ENCODE measurements around the gene SH3BGR.
A peak's percentile ranks its signal among the peaks of the same experiment; 100 is the strongest.
"Not testable (repeated sequence)": the region's sequence is repeated elsewhere in the genome, so short reads cannot be mapped to it uniquely, and the experiment has no call there.

The SH3BGR gene

DNA sequence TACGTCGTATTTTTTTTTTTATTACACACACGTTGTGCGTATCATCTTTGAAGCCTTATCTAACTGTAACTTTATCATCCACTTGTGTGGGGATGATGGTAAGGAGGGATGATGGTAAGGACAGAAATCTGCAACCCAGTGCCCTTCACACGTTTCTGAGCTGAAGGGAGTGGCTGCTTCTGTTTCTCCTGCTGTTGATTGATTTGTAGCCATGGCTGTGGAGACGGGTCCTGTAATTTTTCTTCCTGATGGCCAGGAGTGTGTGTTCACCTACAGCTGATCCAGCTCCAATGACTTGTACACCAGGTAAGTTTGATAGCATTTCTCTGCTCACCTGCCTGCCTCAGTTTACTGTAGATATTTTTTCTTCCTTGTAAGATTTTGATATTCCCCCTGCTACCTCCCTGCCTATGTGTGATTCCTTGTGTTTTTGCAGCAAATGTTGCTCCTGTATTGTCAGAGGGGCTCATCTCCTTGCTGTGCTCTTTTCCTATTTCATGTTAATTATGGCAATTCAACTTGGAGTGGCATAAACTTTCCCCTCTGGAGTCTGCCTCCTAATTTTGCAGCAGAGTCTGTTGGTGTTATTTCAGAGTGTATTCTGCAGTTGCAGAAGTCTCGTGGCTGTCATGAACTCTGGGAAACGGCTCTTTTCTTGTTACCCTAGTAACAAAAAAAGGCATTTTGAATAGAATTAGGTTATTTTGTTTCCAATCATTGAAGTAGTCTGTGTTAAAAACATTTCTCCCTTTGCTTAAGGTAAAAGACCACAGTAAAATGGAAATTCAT lies 64.1 kb downstream of the SH3BGR start:
- no peak for DNase-seq (ENCODE audit: low read depth)

DNA sequence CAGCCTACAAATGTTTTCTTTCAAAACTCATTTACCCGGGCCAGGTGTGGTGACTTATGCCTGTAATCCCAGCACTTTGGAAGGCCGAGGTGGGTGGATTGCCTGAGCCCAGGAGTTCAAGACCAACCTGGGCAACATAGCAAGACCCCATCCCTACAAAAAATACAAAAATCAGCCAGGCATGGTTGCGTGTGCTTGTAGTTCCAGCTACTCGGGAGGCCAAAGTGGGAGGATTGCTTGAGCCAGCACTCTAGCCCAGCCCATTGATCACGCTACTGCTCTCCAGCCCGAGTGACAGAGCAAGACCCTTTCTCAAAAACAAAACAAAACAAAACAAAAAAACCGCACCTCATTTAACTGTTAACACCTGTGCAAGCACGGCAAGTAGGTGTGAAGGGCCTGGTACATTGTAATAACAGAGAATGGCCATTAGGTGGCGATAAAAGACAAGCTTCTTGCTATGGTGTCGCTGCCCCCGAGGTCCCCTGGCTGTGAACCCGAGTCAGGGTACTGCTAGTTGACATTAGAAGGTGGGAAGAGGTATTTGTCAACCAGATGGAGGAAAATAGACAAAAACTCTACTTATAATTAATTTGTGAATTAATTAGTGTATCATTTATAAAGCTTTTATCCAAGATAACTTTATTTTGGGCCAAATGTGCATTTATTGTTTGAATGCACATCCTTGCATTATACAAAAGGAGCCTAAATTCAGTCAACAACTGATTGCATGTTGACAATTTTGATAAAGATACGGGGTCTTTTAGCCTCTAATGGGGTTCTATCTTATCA lies 66.5 kb downstream of the SH3BGR start:
- DNase-seq (ENCODE audit: low read depth): peak; percentile 74

DNA sequence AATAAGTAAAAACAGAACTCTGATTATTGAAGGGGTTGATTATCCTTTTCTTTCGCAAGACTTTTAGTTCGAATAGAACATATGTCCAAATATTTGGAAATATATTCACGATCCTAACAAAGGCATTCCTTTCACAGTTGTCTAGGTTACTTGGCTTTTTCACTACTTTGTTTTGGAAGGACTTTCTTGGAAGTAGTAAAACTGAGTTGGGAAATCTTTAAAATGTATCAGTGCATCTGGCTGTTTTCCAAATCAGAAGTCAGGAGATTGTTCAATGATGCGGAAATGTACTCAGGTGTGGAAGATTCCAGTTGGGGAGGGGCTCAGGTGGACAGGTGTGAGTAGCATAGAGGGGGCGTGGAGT lies 67.1 kb downstream of the SH3BGR start:
- DNase-seq (ENCODE audit: low read depth): no peak

DNA sequence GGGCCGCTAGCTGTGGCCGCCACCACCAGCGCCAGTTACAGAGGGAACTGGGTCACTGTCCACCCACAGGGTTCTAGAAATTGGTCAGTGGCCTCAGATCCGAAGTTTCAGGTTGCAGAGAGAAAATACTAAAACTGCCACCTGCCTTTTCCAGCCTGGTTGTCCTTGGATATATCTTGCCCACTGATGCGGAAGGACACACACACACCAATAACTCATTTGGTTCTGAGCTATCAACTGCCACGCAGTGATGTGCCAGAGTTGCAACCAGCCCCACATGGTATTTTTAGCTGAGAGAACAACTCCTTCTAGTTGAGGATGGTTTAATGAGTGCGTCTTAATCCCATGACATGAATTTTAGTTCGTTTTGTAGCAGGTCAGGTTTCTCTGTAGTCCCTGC lies 68.1 kb downstream of the SH3BGR start:
- DNase-seq (ENCODE audit: low read depth): no peak

DNA sequence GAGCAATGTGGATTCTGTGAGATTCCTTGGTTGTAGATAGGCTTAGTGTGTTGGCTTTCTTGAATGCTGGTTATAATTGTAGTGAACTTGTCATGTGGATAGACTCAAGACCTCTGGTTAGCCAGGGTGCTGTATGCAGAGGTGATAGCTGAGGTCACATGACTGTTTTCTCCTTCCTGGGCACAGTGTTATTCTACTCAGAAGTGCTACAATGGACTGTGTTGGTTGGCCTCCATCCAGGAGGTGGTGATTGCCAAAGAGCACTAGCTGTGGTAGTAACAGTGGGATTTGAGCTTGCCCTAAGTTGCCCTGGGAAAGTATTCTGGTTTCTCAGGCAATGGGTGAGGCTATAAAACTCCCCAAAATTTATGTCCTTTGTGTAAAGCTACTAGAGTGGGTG lies 71.6 kb downstream of the SH3BGR start:
- no peak for DNase-seq (ENCODE audit: low read depth)

DNA sequence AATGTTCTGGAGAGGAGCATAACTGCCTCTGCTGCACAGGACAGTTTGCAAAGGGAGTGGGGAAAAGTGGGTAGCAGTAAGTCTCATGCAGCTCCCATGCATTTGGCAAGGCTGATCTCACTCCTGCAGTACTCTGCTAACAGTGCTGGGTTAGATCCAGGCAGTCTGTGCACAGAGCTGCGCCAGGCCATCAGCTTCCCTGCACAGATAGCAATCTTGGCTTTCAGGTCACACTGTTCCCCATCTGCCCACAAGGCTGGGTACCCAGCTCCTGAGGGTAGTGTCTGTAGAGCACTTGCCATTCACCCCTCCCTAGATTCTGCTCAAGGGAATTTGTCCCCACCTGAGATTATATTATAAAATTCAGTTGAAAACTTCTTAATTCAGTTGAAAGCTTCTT lies 72.1 kb downstream of the SH3BGR start:
- DNase-seq (ENCODE audit: low read depth): no peak

DNA sequence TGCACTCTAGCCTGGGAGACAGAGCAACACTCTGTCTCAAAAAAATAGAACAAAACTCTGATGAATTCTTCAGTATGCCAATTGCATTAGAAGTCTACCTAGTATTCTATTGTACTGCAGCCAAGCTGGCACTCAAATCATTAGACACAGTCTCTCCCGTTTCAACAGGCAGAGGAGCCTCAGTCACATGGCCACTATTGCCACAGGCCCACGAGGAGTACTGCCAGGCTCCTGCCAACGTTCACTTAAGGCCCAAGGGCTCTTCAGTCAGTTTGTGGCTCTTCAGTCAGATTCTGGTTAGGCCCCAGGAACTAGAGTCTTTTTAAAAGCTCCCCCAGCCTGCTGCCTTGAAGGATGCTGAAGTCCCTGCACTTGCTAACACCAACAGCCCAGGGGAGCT lies 73.4 kb downstream of the SH3BGR start:
- no peak for DNase-seq (ENCODE audit: low read depth)

DNA sequence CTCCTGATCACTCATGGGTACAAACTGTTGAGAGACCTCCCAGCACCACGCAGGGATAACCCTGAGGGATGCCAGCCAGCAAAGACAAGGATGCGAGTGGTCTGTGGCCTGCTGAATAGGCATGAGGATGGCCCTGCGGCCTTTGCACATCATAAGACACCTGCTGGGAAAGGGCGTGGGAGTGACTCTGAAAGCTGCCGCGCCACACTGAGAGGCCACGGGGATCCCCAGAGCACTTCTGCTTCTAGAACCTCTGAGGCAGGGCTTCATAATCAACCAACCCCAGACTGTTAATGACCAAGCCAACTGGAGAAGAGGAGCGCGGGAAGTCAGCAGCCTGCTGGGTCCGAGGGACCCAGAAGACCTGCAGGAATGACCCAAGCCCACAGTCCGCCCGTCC lies 73.8 kb downstream of the SH3BGR start:
- DNase-seq (ENCODE audit: low read depth): no peak

DNA sequence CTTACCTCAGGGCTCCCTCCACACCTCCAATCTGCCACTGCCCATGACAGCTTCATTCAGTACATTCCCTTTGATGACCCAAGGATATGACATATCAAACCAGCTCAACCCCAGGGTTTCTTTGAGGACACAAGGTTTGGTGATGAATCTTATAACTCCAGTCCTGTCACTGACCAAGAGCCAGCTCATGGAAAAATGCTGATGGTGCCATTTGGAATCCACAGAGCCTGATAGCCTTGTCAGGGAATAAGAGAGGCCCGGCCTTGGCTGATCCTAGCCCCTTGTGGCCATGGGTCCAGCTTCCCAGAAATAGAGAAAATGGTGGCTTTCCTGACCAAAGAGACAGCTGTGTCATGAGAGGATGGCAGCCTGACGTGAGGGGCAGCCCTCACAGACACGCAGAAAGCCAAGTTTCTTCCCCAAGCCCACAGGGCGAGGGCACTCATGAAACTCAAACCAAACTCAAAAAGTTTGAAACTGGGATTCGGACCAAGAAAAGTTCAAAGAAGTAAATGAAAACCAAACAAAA lies 75.4 kb downstream of the SH3BGR start:
- DNase-seq (ENCODE audit: low read depth): no peak

DNA sequence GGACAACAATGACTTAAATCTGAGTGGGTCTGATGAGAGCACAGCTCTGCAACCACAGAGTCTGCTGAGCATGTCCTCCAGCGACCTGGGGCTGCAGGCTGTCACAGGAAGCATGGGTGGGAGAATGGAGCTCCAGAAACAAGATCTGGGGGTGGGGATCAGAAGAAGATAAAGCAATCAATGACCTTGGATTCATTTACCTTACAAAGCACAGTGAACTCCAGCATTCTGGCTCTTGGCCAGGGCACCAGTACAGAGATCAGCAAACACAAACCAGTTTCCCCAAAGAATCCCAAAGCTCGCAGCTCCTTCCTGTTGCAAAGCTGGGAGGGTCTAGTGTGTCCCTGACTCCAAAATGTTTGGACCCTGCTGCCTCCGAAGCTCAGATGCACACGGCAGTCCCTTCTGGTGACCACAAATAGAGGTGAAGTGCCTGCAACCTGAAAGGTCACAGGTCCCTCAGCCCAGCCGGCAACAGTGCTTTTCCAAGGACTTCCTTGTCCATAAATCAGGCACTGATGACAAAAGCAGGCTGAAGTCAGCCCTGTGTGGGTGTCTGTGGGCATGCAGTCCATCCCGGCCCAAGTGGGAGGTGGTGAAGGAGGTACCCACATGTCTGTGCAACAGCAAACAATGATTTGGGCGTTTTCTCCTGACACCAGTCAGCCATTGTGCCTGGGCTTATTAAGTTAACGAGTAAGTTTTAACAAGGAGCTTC lies 76.1 kb downstream of the SH3BGR start:
- DNase-seq (ENCODE audit: low read depth): no peak

DNA sequence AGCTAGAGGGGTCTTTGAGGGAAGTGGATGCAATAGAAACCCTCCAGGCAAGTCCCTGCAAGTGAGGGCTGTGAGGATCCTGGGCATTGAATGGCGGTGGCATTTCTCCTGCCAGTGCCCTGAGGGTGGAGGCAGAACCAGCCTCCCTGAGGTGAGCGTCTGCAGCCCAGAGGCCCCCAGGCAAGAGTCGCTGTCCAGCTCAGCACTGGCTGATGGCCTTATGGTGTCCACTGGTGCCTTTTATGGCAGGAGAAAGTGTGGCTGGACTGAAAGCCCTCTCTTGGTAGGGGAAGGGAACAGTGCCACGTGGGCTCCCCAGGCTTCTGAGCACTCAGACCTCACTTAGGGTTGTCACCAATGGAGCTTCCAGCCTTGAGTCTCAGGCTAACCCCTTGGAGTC lies 77.3 kb downstream of the SH3BGR start:
- no peak for DNase-seq (ENCODE audit: low read depth)

DNA sequence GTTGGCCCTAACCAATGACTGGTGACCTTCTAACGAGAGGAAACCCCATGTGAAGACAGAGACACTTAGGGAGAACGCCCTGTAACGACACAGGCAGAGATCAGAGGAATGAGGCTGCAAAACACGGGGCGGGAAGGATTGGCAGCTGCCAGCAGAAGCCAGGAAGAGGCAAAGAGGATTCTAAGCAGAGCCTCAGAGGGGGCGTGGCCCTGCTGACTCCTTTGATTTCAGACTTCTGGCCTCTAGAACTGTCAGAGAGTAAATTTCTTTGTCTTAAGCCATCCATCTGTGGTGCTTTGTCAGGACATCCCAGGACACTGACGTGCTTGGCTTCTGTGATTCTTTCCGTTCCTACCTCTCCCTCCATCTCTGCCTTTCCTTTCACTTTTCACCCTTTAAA lies 79.3 kb downstream of the SH3BGR start:
- DNase-seq (ENCODE audit: low read depth): no peak

DNA sequence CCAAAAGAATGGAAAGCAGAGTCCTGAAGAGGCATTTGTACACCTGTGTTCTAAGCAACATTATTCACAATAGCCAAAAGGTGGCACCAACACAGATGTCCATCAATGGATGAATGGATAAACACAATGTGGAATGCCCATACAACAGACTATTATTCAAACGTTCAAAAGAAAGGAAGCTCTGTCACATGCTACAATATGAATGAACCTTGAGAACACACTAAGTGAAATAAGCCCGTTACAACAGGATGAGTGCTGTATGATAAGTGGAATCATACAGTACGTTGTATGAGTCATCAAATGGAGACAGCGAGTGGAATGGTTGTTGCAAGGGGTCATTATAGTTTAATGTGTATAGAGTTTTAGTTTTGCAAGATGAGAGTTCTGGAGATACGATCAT lies 80.1 kb downstream of the SH3BGR start:
- no peak for DNase-seq (ENCODE audit: low read depth)

DNA sequence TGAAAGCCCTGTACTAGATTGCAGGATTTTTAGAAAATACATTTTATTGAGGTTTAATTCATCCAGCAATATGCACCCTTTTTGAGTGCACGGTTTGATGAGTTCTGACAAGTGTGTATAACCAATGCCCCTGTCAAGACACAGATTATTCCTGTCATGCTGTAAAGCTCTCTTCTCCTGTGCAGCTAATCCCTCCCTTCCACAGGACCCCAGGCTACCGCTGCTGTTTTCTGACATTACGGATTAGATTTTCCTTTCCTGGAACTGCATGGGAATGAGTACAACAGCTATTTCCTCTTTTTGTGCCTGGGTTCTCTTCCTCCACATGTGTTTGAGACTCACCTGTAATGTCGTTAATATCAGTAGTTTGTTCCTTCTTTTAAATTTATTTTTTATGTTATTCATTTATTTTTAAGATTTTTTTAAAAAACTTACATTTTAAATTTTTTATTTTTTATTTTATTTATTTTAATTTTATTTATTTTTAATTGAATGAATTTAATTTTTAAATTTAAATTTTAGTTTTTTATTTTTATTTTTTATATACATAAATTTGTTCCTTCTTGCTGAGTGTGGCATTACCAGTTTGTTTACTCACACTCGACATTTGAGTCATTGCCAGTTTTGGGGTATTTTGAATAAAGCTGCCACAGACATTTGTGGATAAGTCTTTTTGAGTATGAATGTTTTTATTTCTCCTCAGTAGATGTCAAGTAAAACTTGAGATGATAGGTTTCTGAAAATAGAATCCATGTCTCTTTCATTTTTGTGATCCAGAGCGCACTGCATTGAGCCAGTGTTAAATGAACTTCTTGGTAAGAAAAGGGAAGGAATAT lies 82.0 kb downstream of the SH3BGR start:
- no peak for DNase-seq (ENCODE audit: low read depth)

DNA sequence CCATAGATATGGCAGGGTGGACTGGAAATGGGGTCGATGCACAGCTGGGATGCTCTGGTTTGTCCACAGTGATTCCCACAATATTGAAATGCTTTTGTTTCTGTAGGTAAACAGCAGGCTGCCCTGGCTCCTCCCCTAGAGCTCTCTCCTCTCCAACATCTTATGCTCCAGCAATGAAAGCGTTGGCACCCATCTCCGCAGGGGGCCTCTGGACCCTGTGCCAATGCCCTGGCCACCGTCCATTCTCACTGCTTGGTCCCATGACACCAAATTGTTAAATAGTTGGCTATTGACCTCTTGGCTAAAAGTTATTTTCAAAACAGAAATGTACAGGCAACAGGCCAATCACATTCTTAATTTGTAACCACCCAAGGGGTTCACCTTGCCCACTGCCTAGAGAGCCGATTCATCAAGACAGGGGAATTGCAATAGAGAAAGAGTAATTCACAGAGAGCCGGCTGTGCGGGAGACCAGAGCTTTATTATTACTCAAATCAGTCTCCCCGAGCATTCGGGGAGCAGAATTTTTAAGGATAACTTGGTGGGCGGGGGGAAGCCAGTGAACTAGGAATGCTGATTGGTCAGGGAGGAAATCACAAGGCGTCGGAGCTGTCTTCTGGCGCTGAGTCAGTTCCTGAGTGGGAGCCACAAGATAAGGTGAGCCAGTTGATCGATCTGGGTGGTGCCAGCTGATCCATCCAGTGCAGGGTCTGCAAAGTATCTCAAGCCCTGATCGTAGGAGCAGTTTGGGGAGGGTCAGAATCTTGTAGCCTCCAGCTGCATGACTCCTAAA lies 84.1 kb downstream of the SH3BGR start:
- DNase-seq (ENCODE audit: low read depth): no peak

DNA sequence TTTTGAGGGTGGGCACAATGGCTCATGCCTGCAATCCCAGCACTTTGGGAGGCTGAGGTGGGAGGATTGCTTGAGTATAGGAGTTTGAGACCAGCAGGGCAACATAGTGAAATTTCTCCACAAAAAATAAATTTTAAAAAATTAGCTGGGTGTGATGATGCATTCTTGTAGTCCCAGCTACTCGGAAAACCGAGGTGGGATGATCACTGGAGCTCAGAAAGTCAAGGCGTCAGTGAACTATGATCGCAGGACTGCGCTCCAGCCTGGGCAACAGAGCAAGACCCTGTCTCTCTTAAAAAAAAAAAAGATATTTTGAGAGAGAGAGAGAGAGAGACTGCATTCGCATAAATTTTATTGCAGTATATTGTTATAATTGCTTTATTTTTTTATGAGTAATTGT lies 85.1 kb downstream of the SH3BGR start:
- no peak for DNase-seq (ENCODE audit: low read depth)

DNA sequence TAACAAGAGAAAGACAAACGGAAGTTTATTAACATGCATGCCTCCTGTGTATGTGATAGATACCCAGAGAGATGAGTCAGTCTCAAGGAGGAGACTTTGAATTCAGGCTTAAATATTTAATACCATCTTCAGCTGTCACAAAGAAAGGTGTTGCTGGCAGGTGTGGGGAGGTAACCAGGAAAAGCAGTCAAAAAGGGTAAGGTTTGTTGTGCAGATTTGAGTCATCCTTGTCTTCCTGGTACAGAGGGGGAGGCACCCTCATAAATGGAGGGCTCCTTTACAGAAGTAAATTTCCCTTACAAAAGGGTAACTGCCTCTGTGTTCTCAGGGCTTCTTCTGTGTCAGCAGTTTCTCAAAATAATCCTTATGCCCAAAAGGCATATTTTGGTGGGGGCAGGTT lies 85.8 kb downstream of the SH3BGR start:
- no peak for DNase-seq (ENCODE audit: low read depth)

DNA sequence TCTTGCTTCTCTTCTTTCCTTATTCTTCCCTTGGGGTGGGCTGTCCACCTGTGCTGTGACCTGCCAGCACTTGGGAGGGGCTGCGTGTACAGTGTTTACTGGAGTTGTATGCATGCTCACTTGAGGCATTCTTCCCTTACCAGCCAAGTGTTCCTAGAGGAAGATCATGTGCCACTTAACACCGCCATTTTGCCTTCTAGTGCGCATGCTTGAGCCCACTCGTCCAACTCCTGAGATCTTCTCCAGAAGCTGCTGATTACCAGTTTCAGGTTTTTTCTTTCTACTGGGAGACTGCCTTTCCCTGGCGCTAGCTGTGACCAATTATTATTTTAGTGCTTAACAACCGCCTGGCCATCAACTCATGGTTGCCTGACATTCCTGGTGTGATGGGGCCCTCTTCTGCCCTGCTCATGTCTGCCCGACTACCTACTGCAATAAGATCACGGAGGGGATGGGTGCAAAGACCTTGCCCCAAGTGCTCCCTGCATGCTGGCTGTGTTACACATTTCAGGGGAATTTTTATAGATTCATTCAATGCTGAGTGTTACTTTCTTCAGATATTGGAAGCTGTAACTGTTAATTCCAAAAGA lies 86.8 kb downstream of the SH3BGR start:
- DNase-seq (ENCODE audit: low read depth): no peak

DNA sequence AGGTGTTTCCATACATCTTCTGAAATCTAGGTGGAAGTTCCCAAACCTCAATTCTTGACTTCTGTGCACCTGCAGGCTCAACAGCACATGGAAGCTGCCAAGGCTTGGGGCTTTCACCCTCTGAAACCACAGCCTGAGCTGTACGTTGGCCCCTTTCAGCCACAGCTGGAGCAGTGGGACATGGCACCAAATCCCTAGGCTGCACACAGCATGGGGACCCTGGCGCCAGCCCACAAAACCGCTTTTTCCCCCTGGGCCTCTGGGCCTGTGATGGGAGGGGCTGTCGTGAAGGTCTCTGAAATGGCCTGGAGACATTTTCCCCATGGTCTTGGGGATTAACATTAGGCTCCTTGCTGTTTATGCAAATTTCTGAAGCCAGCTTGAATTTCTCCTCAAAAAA lies 88.6 kb downstream of the SH3BGR start:
- DNase-seq (ENCODE audit: low read depth): not testable (repeated sequence)

DNA sequence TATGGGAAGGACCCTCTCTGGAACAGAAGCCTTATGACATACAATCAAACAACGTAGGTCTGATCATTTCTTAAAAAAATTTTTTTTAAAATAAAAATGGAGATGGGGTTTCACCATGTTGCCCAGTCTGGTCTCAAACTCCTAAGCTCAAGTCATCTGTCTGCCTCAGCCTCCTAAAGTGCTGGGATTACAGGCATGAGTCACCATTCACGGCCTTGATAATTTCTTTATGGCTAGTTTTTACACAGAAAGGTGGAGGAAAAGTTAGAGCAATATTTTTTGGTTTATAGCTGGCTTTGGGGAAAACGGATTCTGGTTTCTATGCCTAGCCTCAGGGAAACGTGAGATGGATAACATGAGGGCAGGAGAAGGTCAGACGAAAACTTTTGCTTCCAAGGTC lies 91.0 kb downstream of the SH3BGR start:
- DNase-seq (ENCODE audit: low read depth): no peak

DNA sequence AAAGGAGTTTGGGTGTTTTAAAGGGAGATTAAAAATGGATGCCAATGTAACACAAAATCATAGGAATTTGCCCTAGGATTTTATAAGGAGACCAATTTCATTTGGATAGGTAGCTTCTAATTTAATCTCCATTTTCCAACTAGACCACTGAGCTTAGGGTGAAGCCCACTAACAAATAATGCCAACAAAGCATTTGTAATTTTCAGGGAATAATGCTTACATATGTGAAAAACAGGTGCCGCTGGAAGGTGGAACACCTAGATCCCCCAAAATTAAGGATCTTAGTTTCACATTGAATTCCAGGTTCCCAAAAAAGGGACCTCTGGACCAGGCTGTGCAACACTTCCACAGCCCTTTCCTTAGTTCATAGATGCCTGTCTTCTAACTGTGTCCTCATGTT lies 94.8 kb downstream of the SH3BGR start:
- DNase-seq (ENCODE audit: low read depth): no peak

All from ELR (cell line).